IPS-18a (cell line): ENCODE results near the gene KIF3C.

Experiments used
- H3K27ac ChIP-seq: one replicate; pipeline ENCODE4 v1.5.1; 2013; ENCODE audit warnings: low read length
- H3K27me3 ChIP-seq: one replicate; pipeline ENCODE4 v1.6.1; 2013; ENCODE audit warnings: mild to moderate bottlenecking, low read length; ENCODE audit not compliant: control insufficient read depth, insufficient read depth
- H3K36me3 ChIP-seq: one replicate; pipeline ENCODE4 v1.6.1; 2013; ENCODE audit warnings: low read depth, low read length; ENCODE audit not compliant: control insufficient read depth
- H3K4me1 ChIP-seq: one replicate; pipeline ENCODE4 v1.6.1; 2013; ENCODE audit warnings: low read depth, low read length; ENCODE audit not compliant: control insufficient read depth
- H3K4me3 ChIP-seq: one replicate; pipeline ENCODE4 v1.5.1; 2013; ENCODE audit warnings: low read length
- H3K9ac ChIP-seq: one replicate; pipeline ENCODE4 v1.6.1; 2013; ENCODE audit warnings: mild to moderate bottlenecking, low read length, moderate library complexity
- H3K9me3 ChIP-seq: one replicate; pipeline ENCODE4 v1.6.1; 2013; ENCODE audit warnings: low read depth, low read length; ENCODE audit not compliant: control insufficient read depth

The KIF3C gene

GRCh38 chr2:25955869-25956535, 26.3 kb downstream of the KIF3C start:
- H3K27ac ChIP-seq = no peak overlapping the region
- H3K4me1 ChIP-seq = no peaks in the 10 kb centered on the region
- H3K4me3 ChIP-seq = no peak overlapping the region
- no peaks in the 10 kb centered on the region for H3K27me3 ChIP-seq
- H3K9me3 ChIP-seq = no peaks in the 10 kb centered on the region
- peaks cover 7% of the 10 kb centered on the region for H3K36me3 ChIP-seq
- H3K9ac ChIP-seq = no peak overlapping the region

GRCh38 chr2:25955036-25955435, 27.3 kb downstream of the KIF3C start:
- no peak overlapping the region for H3K4me3 ChIP-seq
- no peaks in the 10 kb centered on the region for H3K4me1 ChIP-seq
- H3K36me3 ChIP-seq = peaks cover 5% of the 10 kb centered on the region
- no peak overlapping the region for H3K9ac ChIP-seq
- no peaks in the 10 kb centered on the region for H3K9me3 ChIP-seq
- H3K27ac ChIP-seq = no peak overlapping the region
- no peaks in the 10 kb centered on the region for H3K27me3 ChIP-seq

- Histone ChIP-seq H3K4me3 (no peak overlapping the region), H3K9ac (no peak overlapping the region), H3K27ac (no peak overlapping the region), H3K27me3 (no peaks in the 10 kb centered on the region), H3K4me1 (no peaks in the 10 kb centered on the region), H3K9me3 (no peaks in the 10 kb centered on the region), H3K36me3 (peaks cover 3% of the 10 kb centered on the region)
These were observed 28.0 kb downstream of the KIF3C start for GRCh38 chr2:25954199-25954752.

- Histone ChIP-seq H3K9me3 (no peaks in the 10 kb centered on the region), H3K4me1 (no peaks in the 10 kb centered on the region), H3K27ac (no peak overlapping the region), H3K9ac (no peak overlapping the region), H3K27me3 (no peaks in the 10 kb centered on the region), H3K36me3 (peaks cover 3% of the 10 kb centered on the region), H3K4me3 (no peak overlapping the region)
These were observed 31.2 kb downstream of the KIF3C start for GRCh38 chr2:25951071-25951547.

GRCh38 chr2:25948437-25948836, 33.9 kb downstream of the KIF3C start:
- H3K9ac ChIP-seq = no peak overlapping the region
- H3K27ac ChIP-seq = no peak overlapping the region
- H3K36me3 ChIP-seq = peaks cover 3% of the 10 kb centered on the region
- H3K4me3 ChIP-seq = no peak overlapping the region
- H3K4me1 ChIP-seq = no peaks in the 10 kb centered on the region
- H3K27me3 ChIP-seq = no peaks in the 10 kb centered on the region
- no peaks in the 10 kb centered on the region for H3K9me3 ChIP-seq

GRCh38 chr2:25941042-25941441, 41.3 kb downstream of the KIF3C start:
- Histone ChIP-seq H3K9me3 (no peaks in the 10 kb centered on the region), H3K27me3 (no peaks in the 10 kb centered on the region), H3K4me1 (no peaks in the 10 kb centered on the region), H3K36me3 (peaks cover 3% of the 10 kb centered on the region), H3K9ac (no peak overlapping the region), H3K27ac (no peak overlapping the region), H3K4me3 (no peak overlapping the region)

GRCh38 chr2:25939257-25939668, 43.0 kb downstream of the KIF3C start:
- Histone ChIP-seq H3K9ac (no peak overlapping the region), H3K4me1 (no peaks in the 10 kb centered on the region), H3K27ac (no peak overlapping the region), H3K4me3 (no peak overlapping the region), H3K9me3 (no peaks in the 10 kb centered on the region), H3K36me3 (peaks cover 3% of the 10 kb centered on the region), H3K27me3 (no peaks in the 10 kb centered on the region)

- Histone ChIP-seq H3K9ac (no peak overlapping the region), H3K9me3 (no peaks in the 10 kb centered on the region), H3K36me3 (peaks cover 3% of the 10 kb centered on the region), H3K4me1 (no peaks in the 10 kb centered on the region), H3K27ac (no peak overlapping the region), H3K4me3 (no peak overlapping the region), H3K27me3 (no peaks in the 10 kb centered on the region)
These were observed 44.0 kb downstream of the KIF3C start for GRCh38 chr2:25938345-25938744.

- no peak overlapping the region for H3K4me3 ChIP-seq
- H3K27me3 ChIP-seq = no peaks in the 10 kb centered on the region
- peaks cover 3% of the 10 kb centered on the region for H3K36me3 ChIP-seq
- no peaks in the 10 kb centered on the region for H3K9me3 ChIP-seq
- no peak overlapping the region for H3K27ac ChIP-seq
- H3K9ac ChIP-seq = no peak overlapping the region
- H3K4me1 ChIP-seq = no peaks in the 10 kb centered on the region
These were observed 45.3 kb downstream of the KIF3C start for GRCh38 chr2:25936889-25937545.

GRCh38 chr2:25933622-25934021, 48.7 kb downstream of the KIF3C start:
- no peaks in the 10 kb centered on the region for H3K9me3 ChIP-seq
- H3K36me3 ChIP-seq = peaks cover 6% of the 10 kb centered on the region
- H3K27ac ChIP-seq = no peak overlapping the region
- H3K27me3 ChIP-seq = no peaks in the 10 kb centered on the region
- no peak overlapping the region for H3K9ac ChIP-seq
- H3K4me1 ChIP-seq = no peaks in the 10 kb centered on the region
- H3K4me3 ChIP-seq = no peak overlapping the region

GRCh38 chr2:25929789-25930473, 52.4 kb downstream of the KIF3C start:
- Histone ChIP-seq H3K4me3 (no peak overlapping the region), H3K27me3 (no peaks in the 10 kb centered on the region), H3K9me3 (no peaks in the 10 kb centered on the region), H3K27ac (no peak overlapping the region), H3K9ac (no peak overlapping the region), H3K4me1 (no peaks in the 10 kb centered on the region), H3K36me3 (peaks cover 21% of the 10 kb centered on the region)
